ENCODE results near the gene TXLNB.
"Not testable (repeated sequence)": the region's sequence is repeated elsewhere in the genome, so short reads cannot be mapped to it uniquely, and the experiment has no call there.

TXLNB gene

DNA sequence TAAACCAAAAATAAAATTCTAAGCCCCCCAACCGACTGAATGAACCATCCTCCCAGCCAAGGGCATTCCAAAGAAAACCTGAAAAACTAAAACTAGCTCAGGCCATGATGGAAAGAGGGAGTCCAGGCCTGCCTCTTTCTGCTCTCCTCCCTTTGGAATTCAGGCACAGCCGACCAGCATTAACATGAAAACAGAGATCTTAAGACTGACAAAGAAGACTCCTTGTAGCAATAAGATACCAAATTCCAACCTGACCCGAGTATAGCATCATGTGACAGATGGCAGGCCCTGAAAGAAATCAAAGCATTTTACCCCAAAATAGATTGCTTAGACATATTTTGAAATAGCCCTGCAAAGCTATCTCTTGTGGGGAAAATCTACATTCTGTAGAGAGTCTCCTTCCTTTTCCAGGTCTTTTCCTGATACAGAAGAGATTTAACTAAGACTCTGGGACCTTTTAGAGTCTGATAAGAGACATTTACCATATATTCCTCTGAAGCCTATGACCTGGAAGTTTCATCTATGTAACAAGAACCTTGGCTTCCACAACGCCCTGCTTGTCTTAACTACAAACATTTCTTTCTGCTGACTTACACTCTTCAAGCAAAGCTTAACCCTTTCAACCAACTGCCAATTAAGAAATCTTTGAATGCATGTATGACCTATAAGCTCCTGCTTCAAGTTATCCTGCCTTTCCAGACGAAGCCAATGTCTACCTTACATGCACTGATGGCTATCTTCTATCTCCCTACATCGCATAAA lies 22.2 kb upstream of the TXLNB start:
- in situ Hi-C loops (cut with HindIII; ENCODE audit: low pct_ligation_motif_present, low pct_unique_long_range_greater_than_20kb, low sequenced_read_pairs): no loop called here
- no peak for DNase-seq

- DNase-seq: no peak
- in situ Hi-C loops (cut with HindIII; ENCODE audit: low pct_ligation_motif_present, low pct_unique_long_range_greater_than_20kb, low sequenced_read_pairs): no loop called here
Measured at GRCh38 chr6:139313229-139313628, 21.4 kb upstream of the TXLNB start.

DNA sequence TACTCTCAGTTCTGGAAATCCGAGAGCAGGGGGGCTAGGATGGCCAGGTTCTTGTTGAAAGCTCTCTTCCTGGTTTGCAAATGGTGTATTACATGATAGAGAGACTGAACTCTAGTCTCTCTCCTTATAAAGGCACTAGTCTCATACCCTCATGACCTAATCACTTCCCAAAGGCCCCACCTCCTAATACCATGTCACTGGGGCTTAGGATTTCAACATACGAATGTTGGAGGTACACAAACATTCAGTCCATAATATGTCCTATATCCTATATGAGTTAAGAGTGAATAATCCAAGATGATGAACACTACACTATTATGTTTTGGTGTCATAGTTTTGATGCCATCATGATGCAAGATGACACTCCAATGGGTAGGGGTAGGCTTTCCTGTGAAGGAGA lies 20.0 kb upstream of the TXLNB start:
- no peak for DNase-seq
- in situ Hi-C loops (cut with HindIII; ENCODE audit: low pct_ligation_motif_present, low pct_unique_long_range_greater_than_20kb, low sequenced_read_pairs): no loop called here

GRCh38 chr6:139308936-139309603 lies 17.3 kb upstream of the TXLNB start:
- no peak for DNase-seq
- in situ Hi-C loops (cut with HindIII; ENCODE audit: low pct_ligation_motif_present, low pct_unique_long_range_greater_than_20kb, low sequenced_read_pairs): no loop called here

DNA sequence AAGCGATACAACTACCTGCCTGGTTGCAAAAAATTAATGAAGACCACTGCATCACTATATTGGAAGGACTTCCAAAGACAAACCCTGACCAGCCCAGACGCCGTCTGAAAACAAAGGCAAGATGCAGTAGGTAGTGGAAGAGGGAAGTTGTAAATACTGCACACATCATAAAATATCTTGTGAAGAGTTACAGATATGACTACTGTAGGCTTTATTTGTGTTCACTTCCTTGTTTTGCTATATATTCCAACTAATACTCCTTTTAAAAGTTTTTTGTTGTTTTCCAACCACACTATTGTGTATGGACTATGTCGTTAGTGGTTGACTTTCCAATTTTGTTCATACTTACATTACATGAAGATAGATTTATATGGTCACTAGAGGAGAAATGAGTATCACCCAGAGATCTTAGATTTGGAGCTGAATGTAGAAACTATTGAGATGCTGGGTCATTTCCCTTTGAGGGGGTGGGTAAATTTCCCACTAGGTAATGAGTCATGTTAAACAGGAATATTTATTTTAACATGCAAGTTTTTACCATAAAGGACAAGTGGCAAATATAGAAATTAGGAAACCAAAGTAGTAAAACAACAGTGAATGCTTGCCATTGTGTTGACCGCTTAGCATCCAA lies 16.6 kb upstream of the TXLNB start:
- in situ Hi-C loops (cut with HindIII; ENCODE audit: low pct_ligation_motif_present, low pct_unique_long_range_greater_than_20kb, low sequenced_read_pairs): no loop called here
- no peak for DNase-seq

- in situ Hi-C loops (cut with HindIII; ENCODE audit: low pct_ligation_motif_present, low pct_unique_long_range_greater_than_20kb, low sequenced_read_pairs): no loop called here
- no peak for DNase-seq
Measured at GRCh38 chr6:139306291-139306981, 14.6 kb upstream of the TXLNB start.

GRCh38 chr6:139303185-139303584 lies 11.4 kb upstream of the TXLNB start:
- in situ Hi-C loops (cut with HindIII; ENCODE audit: low pct_ligation_motif_present, low pct_unique_long_range_greater_than_20kb, low sequenced_read_pairs): no loop called here
- no peak for DNase-seq

- in situ Hi-C loops (cut with HindIII; ENCODE audit: low pct_ligation_motif_present, low pct_unique_long_range_greater_than_20kb, low sequenced_read_pairs): no loop called here
- DNase-seq: no peak
Measured at GRCh38 chr6:139297921-139298320, 6.1 kb upstream of the TXLNB start.

GRCh38 chr6:139296927-139297326 lies 5.1 kb upstream of the TXLNB start:
- in situ Hi-C loops (cut with HindIII; ENCODE audit: low pct_ligation_motif_present, low pct_unique_long_range_greater_than_20kb, low sequenced_read_pairs): no loop called here

DNA sequence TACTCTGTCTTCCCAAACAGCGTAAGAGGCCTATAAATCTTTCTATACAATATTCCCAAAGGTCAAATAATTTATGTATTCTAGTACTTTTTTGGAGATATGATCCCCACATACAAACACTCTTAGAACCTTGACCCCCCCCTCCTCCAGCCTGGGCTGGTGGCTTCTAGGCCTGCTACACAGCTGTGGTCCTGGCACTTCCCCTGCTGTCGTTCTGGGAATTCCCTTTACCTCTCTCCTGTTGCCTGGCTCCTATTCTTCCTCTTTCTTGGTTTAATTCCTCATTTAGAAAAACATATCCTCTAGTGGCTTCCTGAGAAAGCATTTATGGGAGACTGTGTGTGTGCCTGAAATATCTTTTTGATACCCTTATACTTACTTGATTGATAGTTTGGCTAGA lies 4.1 kb upstream of the TXLNB start:
- in situ Hi-C loops (cut with HindIII; ENCODE audit: low pct_ligation_motif_present, low pct_unique_long_range_greater_than_20kb, low sequenced_read_pairs): no loop called here

More at GRCh38 chr6:139296927-139297326, 5.1 kb upstream of the TXLNB start:
- no peak for DNase-seq

GRCh38 chr6:139294090-139294489 lies 2.3 kb upstream of the TXLNB start:
- in situ Hi-C loops (cut with HindIII; ENCODE audit: low pct_ligation_motif_present, low pct_unique_long_range_greater_than_20kb, low sequenced_read_pairs): no loop called here
- no peak for DNase-seq

More for the DNA sequence above, 4.1 kb upstream of the TXLNB start:
- DNase-seq: no peak

GRCh38 chr6:139293230-139293629 lies 1.4 kb upstream of the TXLNB start:
- DNase-seq; in situ Hi-C loops (cut with HindIII; ENCODE audit: low pct_ligation_motif_present, low pct_unique_long_range_greater_than_20kb, low sequenced_read_pairs): not testable (repeated sequence)

DNA sequence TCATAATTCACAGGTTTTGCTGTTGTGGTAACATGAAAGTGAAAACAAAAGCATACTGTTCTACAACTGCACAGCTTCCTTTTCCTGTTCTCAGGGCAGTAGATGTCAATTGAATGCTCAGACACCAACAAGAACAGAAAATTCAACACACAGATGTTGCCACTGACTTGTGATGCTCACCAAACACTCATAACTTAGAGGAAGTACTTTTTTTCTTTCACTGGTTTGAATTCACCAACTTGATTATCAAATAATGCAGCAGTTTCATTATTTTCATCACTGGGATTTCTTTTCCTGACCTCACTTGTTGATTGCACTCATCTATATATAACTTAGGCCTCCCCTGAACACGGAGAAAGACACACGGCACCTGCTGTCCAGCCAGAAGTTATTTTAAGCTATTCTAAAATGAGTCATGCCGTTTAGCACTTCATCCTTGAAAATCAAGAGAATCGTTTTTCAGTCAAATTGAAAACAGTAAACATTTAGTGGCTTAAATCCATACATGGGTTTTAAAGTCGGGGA lies 949 bp downstream of the TXLNB start:
- no peak for DNase-seq
- in situ Hi-C loops (cut with HindIII; ENCODE audit: low pct_ligation_motif_present, low pct_unique_long_range_greater_than_20kb, low sequenced_read_pairs): no loop called here

DNA sequence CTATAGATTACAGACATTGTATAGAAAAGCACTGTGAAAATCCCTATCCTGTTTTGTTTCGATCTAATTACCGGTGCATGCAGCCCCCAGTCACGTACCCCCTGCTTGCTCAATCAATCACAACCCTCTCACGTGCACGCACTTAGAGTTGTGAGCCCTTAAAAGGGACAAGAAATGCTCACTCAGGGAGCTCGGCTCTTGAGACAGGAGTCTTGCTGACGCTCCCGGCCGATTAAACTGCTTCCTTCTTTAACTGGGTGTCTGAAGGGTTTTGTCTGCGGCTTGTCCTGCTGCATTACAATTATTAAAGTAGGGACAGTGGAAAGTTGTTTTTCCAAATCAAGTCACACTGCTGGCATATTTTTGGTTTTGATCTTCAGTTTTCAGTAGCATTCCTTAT lies 2.6 kb downstream of the TXLNB start:
- in situ Hi-C loops (cut with HindIII; ENCODE audit: low pct_ligation_motif_present, low pct_unique_long_range_greater_than_20kb, low sequenced_read_pairs): no loop called here
- DNase-seq: no peak

GRCh38 chr6:139288496-139289040 lies 3.2 kb downstream of the TXLNB start:
- DNase-seq: no peak
- in situ Hi-C loops (cut with HindIII; ENCODE audit: low pct_ligation_motif_present, low pct_unique_long_range_greater_than_20kb, low sequenced_read_pairs): no loop called here

- in situ Hi-C loops (cut with HindIII; ENCODE audit: low pct_ligation_motif_present, low pct_unique_long_range_greater_than_20kb, low sequenced_read_pairs): no loop called here
- DNase-seq: no peak
Measured at GRCh38 chr6:139287868-139288267, 3.9 kb downstream of the TXLNB start.

- in situ Hi-C loops (cut with HindIII; ENCODE audit: low pct_ligation_motif_present, low pct_unique_long_range_greater_than_20kb, low sequenced_read_pairs); DNase-seq: not testable (repeated sequence)
Measured at GRCh38 chr6:139286438-139286837, 5.4 kb downstream of the TXLNB start.

DNA sequence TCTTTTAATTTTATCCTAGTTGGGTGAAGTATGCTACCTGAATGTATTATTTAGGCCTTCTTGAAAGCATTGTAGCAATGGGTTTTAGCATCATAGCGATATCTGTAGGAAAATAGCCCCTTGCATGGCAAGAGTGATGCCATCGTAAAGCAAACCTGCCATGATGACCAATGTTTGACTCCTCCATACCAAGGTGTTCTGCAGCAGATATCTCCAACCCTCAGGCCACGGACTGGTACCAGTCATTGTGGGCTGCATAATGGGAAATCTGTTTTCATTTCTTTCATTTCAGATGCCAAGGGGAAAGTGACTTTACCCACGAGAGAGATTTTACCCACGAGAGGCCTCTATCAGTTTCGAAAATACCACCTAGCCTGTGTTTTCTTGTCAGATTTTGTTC lies 6.2 kb downstream of the TXLNB start:
- in situ Hi-C loops (cut with HindIII; ENCODE audit: low pct_ligation_motif_present, low pct_unique_long_range_greater_than_20kb, low sequenced_read_pairs): no loop called here

DNA sequence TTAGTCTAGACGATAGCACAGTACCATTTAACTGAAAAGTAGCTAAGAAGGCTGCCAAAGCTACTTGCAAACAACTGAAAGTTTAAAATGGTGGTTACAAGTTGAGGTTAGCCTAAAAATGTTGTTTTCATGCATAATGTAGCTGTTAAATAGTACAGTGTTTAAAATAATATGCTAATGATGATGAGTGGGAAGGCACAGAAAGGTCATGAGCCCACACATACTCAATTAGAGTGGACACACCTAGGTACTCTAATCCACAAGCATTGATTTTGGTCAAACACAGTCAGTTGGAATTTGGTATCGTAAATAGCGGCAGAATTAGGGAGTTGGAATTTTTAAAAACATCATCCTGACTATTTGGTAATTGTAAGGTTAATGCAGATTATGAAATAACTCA lies 7.0 kb downstream of the TXLNB start:
- in situ Hi-C loops (cut with HindIII; ENCODE audit: low pct_ligation_motif_present, low pct_unique_long_range_greater_than_20kb, low sequenced_read_pairs): no loop called here
- DNase-seq: no peak

More for the DNA sequence above, 6.2 kb downstream of the TXLNB start:
- DNase-seq: no peak
